HG02678 (cell line): ENCODE measurements around the gene RALGAPA1.

Experiments
- ATAC-seq: cut with Tn5 transposase; IDR thresholded peaks from one replicate; pipeline ENCODE4 v1.9.1; 2021; ENCODE audit warnings: mild to moderate bottlenecking, moderate library complexity; ENCODE audit not compliant: unreplicated experiment

Gene RALGAPA1

GRCh38 chr14:35553808-35554207, 255.3 kb downstream of the RALGAPA1 start:
- no peak for ATAC-seq

- no peak for ATAC-seq
Measured at GRCh38 chr14:35551081-35551480, 258.0 kb downstream of the RALGAPA1 start.

GRCh38 chr14:35549551-35549950, 259.5 kb downstream of the RALGAPA1 start:
- no peak for ATAC-seq

GRCh38 chr14:35543006-35543405, 266.1 kb downstream of the RALGAPA1 start:
- ATAC-seq: no peak

- ATAC-seq: no peak
Measured at GRCh38 chr14:35539969-35540368, 269.1 kb downstream of the RALGAPA1 start.

GRCh38 chr14:35535483-35536112, 273.5 kb downstream of the RALGAPA1 start:
- ATAC-seq: no peak

GRCh38 chr14:35534873-35535482, 274.1 kb downstream of the RALGAPA1 start:
- peak; percentile 53 for ATAC-seq

- peak; percentile 21 for ATAC-seq
Measured at GRCh38 chr14:35534208-35534872, 274.8 kb downstream of the RALGAPA1 start.

GRCh38 chr14:35533357-35534207, 275.5 kb downstream of the RALGAPA1 start, which contains the start of gene INSM2:
TSS of gene INSM2 (plus strand) at chr14:35534164. CDS start at chr14:35534253, 89 bp downstream.
- peak; percentile 78 for ATAC-seq

- no peak for ATAC-seq
Measured at GRCh38 chr14:35532783-35533356, 276.2 kb downstream of the RALGAPA1 start.

GRCh38 chr14:35531960-35532747, 276.9 kb downstream of the RALGAPA1 start:
- ATAC-seq: no peak

GRCh38 chr14:35526962-35527361, 282.1 kb downstream of the RALGAPA1 start:
- ATAC-seq: no peak

GRCh38 chr14:35525695-35526094, 283.4 kb downstream of the RALGAPA1 start:
- ATAC-seq: no peak

GRCh38 chr14:35519986-35520385, 289.1 kb downstream of the RALGAPA1 start:
- ATAC-seq: no peak

GRCh38 chr14:35515916-35516315, 293.2 kb downstream of the RALGAPA1 start:
- ATAC-seq: no peak

- no peak for ATAC-seq
Measured at GRCh38 chr14:35512765-35513164, 296.3 kb downstream of the RALGAPA1 start.

GRCh38 chr14:35509846-35510245, 299.2 kb downstream of the RALGAPA1 start:
- ATAC-seq: no peak

GRCh38 chr14:35506927-35507326, 302.2 kb downstream of the RALGAPA1 start:
- ATAC-seq: no peak

- no peak for ATAC-seq
Measured at GRCh38 chr14:35506461-35506860, 302.6 kb downstream of the RALGAPA1 start.

GRCh38 chr14:35504260-35504659, 304.8 kb downstream of the RALGAPA1 start:
- ATAC-seq: no peak
